Psoas muscle (tissue), 8 donors: ENCODE results near the gene RCOR1. TPM values are rescaled to one million over a fixed set of nuclear protein-coding genes. Genes with fewer than 3 reads are reported as not detected.

Source experiments
- ATAC-seq, 4 donors: fragments of 200-7000 bp; cut with Tn5 transposase; one replicate each; pipeline ENCODE4 v1.9.1; 2020; ENCODE audit warnings: moderate library complexity in 3 of 4, mild to moderate bottlenecking in 2 of 4
- DNase-seq, 2 donors: peaks; one replicate each; pipeline ENCODE4 v3.0.0-alpha.2; 2020
- H3K27ac ChIP-seq: fragments of 200-600 bp; one replicate; pipeline ENCODE4 v1.8.0; 2022
- H3K27me3 ChIP-seq, 3 donors: fragments of 200-600 bp in 1 of 3; one replicate each; pipeline versions ENCODE4 v1.6.1 to v1.8.0; 2013 to 2022; ENCODE audit warnings: low read length in 2 of 3, mild to moderate bottlenecking in 2 of 3, moderate library complexity in 1 of 3; ENCODE audit not compliant: insufficient read depth in 3 of 3
- H3K36me3 ChIP-seq, 2 donors: fragments of 200-600 bp in 1 of 2; one replicate each; pipeline versions ENCODE4 v1.6.1 to v1.8.0; 2013 to 2022; ENCODE audit warnings: low read depth in 1 of 2, mild to moderate bottlenecking in 1 of 2, moderate library complexity in 1 of 2; ENCODE audit not compliant: insufficient read depth in 1 of 2
- H3K4me1 ChIP-seq: fragments of 200-600 bp; one replicate; pipeline ENCODE4 v1.8.0; 2022
- H3K4me3 ChIP-seq: fragments of 200-600 bp; one replicate; pipeline ENCODE4 v1.8.0; 2022; ENCODE audit warnings: mild to moderate bottlenecking
- H3K9me3 ChIP-seq: fragments of 200-600 bp; one replicate; pipeline ENCODE4 v1.8.0; 2022
- WGBS, 3 donors: extraction: QIAGEN DNeasy Blood & Tissue Kit; methylation state at CpG; one replicate each; pipeline versions ENCODE4 v1.1.6 to v1.1.7; 2013; 5-methylcytosine and 5-hydroxymethylcytosine counted together
- intact Hi-C, 2 donors: fragments of 100-400 bp; cut with DNase I; formaldehyde crosslinking; loops; one replicate each; pipeline versions ENCODE4 v1.11.0 to v1.14.2; 2022
- polyA plus RNA-seq, 3 donors: library from polyadenylated mRNA; stranded (reverse); fragments of 200-250 nt; gene quantifications; one replicate each; pipeline ENCODE4 v1.2.3, GENCODE V29; 2013
- total RNA-seq, 4 donors: library from RNA; stranded (reverse); fragmentation: NEBNext Ultra II Directional in 2 of 4; extraction: Animal tissue kit (Norgen Biotek cat#: 25700) in 2 of 4; gene quantifications; one replicate each; pipeline versions ENCODE4 v1.2.1 to v1.2.4, GENCODE V29; 2021 to 2023
- TF ChIP-seq, protein P1 (sequence below): fragments of 200-600 bp; IDR thresholded peaks from one replicate; pipeline ENCODE4 v1.8.0; 2022; ENCODE audit warnings: antibody characterized with exemption
- donor health status: healthy with polysubstance abuse.
- donor health status: DM: no; HTN: no; CAD: no; lungs with moderate emphysema.
- donor health status: Bipolar disorder and iron deficiency.
- donor health status: healthy.
- donor health status: DM: yes; HTN: yes; CAD: no.
- donor health status: DM: no; HTN: no; CAD: no.
- donor health status: DM: no; HTN: no; CAD: no.
- donor health status: DM: yes; HTN: yes; CAD: no.

Gene RCOR1
- total and polyA plus RNA-seq, 7 donors = 6.0 to 17.7 (median 14.3) TPM

DNA sequence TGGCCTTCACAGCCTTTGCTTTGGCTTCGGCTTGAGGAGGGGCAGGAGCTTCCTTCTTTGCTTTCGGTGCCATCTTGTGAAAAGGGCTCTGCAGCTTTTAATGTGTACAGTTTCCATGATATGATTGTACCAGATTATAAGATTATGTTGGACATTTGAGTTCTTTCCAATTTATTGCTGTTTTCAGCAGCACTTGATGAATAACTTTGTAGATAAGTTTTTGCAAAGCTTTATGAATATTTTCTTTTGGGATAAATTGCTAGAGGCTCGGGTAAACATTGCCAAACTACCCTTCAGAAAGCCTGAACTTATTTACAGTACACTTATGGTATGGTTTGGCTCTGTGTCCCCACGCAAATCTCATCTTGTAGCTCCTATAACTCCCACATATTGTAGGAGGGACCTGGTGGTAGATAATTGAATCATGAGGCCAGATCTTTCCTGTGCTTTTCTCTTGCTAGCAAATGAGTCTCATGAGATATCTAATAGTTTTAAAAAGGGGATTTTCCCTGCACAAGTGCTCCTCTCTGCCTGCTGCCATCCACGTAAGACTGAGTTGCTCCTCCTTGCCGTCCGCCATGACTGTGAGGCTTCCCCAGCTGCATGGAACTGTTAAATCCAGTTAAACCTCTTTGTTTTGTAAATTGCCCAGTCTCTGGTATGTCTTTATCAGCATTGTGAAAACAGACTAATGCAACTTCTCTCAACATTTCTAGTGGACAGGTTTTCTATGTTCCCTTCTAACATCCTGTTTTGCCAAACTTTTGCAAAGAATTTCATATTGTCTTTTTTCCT lies 70.4 kb downstream of the RCOR1 start:
- 83 to 92% (median 87%) methylated on average over 7 of the region's 7 CpGs for WGBS, 3 donors
- no peaks in the 10 kb centered on the region for H3K4me1 ChIP-seq
- ATAC-seq (no peak), DNase-seq (no peak)
- TF ChIP-seq, protein P1, sequence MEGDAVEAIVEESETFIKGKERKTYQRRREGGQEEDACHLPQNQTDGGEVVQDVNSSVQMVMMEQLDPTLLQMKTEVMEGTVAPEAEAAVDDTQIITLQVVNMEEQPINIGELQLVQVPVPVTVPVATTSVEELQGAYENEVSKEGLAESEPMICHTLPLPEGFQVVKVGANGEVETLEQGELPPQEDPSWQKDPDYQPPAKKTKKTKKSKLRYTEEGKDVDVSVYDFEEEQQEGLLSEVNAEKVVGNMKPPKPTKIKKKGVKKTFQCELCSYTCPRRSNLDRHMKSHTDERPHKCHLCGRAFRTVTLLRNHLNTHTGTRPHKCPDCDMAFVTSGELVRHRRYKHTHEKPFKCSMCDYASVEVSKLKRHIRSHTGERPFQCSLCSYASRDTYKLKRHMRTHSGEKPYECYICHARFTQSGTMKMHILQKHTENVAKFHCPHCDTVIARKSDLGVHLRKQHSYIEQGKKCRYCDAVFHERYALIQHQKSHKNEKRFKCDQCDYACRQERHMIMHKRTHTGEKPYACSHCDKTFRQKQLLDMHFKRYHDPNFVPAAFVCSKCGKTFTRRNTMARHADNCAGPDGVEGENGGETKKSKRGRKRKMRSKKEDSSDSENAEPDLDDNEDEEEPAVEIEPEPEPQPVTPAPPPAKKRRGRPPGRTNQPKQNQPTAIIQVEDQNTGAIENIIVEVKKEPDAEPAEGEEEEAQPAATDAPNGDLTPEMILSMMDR = no peak
- no peak overlapping the region for H3K27ac ChIP-seq
- no peaks in the 10 kb centered on the region for H3K36me3 ChIP-seq
- intact Hi-C loops = no loop called here
- no peak overlapping the region for H3K4me3 ChIP-seq
- no peaks in the 10 kb centered on the region for H3K27me3 ChIP-seq
- no peaks in the 10 kb centered on the region for H3K9me3 ChIP-seq

DNA sequence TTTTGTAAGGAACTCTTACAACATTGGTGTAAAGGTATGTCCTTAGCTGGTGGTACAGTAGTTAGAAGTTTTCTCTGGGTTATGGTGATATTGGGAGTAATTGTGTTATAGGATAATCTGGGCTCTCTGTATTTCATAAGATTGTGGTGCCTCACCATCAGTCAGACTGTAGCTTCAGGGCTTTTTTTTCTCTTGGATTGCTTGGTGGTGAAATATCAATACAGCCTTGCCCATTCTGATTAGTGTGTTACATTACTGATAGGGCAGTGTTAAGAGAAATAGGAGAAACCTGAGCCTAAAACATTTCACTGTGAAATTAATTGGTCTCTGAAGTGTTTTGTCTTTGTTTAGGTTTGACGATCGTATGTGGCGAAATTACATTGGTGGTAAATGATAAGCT lies 71.0 kb downstream of the RCOR1 start:
- DNase-seq = no peak
- Histone ChIP-seq H3K36me3 (no peaks in the 10 kb centered on the region), H3K27ac (no peak overlapping the region), H3K9me3 (no peaks in the 10 kb centered on the region), H3K4me3 (no peak overlapping the region), H3K27me3 (no peaks in the 10 kb centered on the region), H3K4me1 (no peaks in the 10 kb centered on the region)
- ATAC-seq = no peak
- intact Hi-C loops = no loop called here
- 89 to 93% (median 90%) methylated on average over 3 of the region's 3 CpGs for WGBS, 3 donors
- TF ChIP-seq, protein P1 = no peak

DNA sequence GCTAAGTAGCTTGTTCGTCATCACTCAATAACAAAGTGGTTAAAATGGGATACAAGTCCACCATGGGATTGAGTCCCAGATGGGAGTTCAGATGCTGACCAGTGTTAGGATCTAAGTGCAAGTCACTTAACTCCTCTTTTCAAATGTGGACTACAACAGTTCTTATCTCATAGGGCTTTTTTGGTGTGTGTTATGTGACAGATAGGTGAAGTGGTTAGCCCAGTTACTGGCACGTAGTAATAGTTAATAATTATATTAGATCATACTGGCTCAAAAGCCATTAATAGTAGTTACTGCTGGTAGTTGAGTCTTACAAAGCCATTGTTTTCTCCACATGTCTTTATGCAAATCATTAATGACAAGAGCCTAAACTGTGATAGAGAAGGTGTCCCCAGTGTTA lies 73.2 kb downstream of the RCOR1 start:
- H3K4me3 ChIP-seq = no peak overlapping the region
- DNase-seq = no peak
- no peak overlapping the region for H3K27ac ChIP-seq
- no peaks in the 10 kb centered on the region for H3K36me3 ChIP-seq
- TF ChIP-seq, protein P1 = no peak
- intact Hi-C loops = no loop called here
- ATAC-seq = no peak
- H3K4me1 ChIP-seq = no peaks in the 10 kb centered on the region
- H3K9me3 ChIP-seq = no peaks in the 10 kb centered on the region
- WGBS, 3 donors = 97 to 99% (median 98%) methylated on average over 2 of the region's 2 CpGs
- H3K27me3 ChIP-seq = no peaks in the 10 kb centered on the region

DNA sequence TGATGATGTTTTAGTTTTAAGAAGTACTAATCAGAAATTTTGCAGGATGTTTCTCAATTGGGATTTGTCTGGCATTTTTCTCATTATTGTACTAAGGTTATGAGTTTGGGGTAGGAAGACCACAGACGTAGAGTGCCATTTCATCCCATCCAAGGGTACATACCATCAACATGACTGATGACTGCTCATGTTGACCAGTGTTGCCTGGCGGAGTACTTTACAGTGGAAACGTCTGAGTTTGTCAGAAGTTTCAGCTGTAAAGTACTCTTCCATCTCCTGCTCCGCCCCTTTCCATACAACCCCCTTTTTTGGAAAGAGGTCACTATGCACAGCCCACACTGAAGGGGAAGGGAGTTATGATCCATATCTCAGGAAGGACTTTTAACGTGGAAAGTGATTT lies 74.2 kb downstream of the RCOR1 start:
- DNase-seq (no peak), ATAC-seq (no peak)
- H3K27ac ChIP-seq = no peak overlapping the region
- no peaks in the 10 kb centered on the region for H3K9me3 ChIP-seq
- H3K4me3 ChIP-seq = no peak overlapping the region
- H3K27me3 ChIP-seq = no peaks in the 10 kb centered on the region
- TF ChIP-seq, protein P1 = no peak
- H3K4me1 ChIP-seq = no peaks in the 10 kb centered on the region
- no peaks in the 10 kb centered on the region for H3K36me3 ChIP-seq
- WGBS, 3 donors = 83 to 85% (median 84%) methylated on average over 5 of the region's 5 CpGs
- intact Hi-C loops = no loop called here

DNA sequence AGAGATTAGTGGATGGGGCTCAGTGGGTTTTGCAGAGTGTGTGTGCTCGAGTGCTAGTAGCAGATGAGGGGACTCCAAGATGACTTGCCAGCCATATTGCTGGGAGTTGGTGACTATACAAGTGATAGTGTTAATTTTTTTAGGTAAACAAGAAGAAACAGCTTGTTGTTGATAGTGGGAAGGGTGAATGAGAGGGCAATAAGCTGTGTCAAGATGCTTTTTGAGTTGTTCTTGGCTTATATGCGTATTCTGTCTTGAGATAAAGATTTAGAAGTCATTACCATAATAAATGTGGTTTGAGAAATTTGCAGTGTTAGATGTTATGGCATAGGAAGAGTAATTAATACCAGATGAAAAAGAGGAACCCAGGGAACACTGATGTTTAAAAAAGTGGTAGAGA lies 75.3 kb downstream of the RCOR1 start:
- no peak overlapping the region for H3K4me3 ChIP-seq
- WGBS, 3 donors = 92 to 94% (median 93%) methylated on average over 2 of the region's 2 CpGs
- TF ChIP-seq, protein P1 = no peak
- ATAC-seq = no peak
- H3K4me1 ChIP-seq = no peaks in the 10 kb centered on the region
- no peak overlapping the region for H3K27ac ChIP-seq
- H3K9me3 ChIP-seq = no peaks in the 10 kb centered on the region
- no peak for DNase-seq
- no peaks in the 10 kb centered on the region for H3K36me3 ChIP-seq
- no peaks in the 10 kb centered on the region for H3K27me3 ChIP-seq
- intact Hi-C loops = no loop called here
